Common myeloid progenitor, CD34-positive (primary cell): ENCODE measurements around the gene MBD5.
A peak's percentile ranks its signal among the peaks of the same experiment; 100 is the strongest.

Experiments used
- CTCF ChIA-PET: fragments of 350-600 bp; sonication (Branson Sonifier 250); formaldehyde crosslinking; loops from one replicate; lab custom pipeline; 2021; ENCODE audit warnings: antibody characterized with exemption; lab: Charles Lee
- POLR2A ChIA-PET: fragments of 350-600 bp; sonication (Branson Sonifier 250); formaldehyde crosslinking; loops from one replicate; lab custom pipeline; 2021; ENCODE audit warnings: antibody characterized with exemption; lab: Charles Lee
- DNase-seq, 3 donors: peaks; one replicate each; pipeline versions ENCODE4 v3.0.0 to v3.0.0-alpha.2; 2013
- H3K27ac ChIP-seq, 2 experiments: 1 replicate in 1 of 2; 2 replicates in 1 of 2; pipeline ENCODE4 v1.7.0; 2013; ENCODE audit warnings: inconsistent platforms in 2 of 2, low read length in 2 of 2, mild to moderate bottlenecking in 2 of 2, low read depth in 1 of 2, moderate library complexity in 1 of 2; ENCODE audit not compliant: severe bottlenecking in 2 of 2, insufficient read depth in 1 of 2, poor library complexity in 1 of 2
- H3K27me3 ChIP-seq, 5 experiments: replicated peaks in 2 of 5; 1 replicate in 3 of 5; 2 replicates in 2 of 5; pipeline versions ENCODE4 v1.6.1 to v1.7.0; 2013; ENCODE audit warnings: low read length in 4 of 5, mild to moderate bottlenecking in 2 of 5, moderate library complexity in 2 of 5, inconsistent platforms in 1 of 5; ENCODE audit not compliant: insufficient read depth in 5 of 5, control insufficient read depth in 4 of 5
- H3K36me3 ChIP-seq, 4 experiments: 1 replicate in 2 of 4; 2 replicates in 2 of 4; pipeline versions ENCODE4 v1.6.1 to v1.7.0; 2013; ENCODE audit warnings: low read length in 3 of 4, control low read depth in 1 of 4, mild to moderate bottlenecking in 1 of 4; ENCODE audit not compliant: control insufficient read depth in 4 of 4, insufficient read depth in 4 of 4
- H3K4me1 ChIP-seq, 4 experiments: 1 replicate in 3 of 4; 2 replicates in 1 of 4; pipeline versions ENCODE4 v1.6.1 to v1.7.1; 2013; ENCODE audit warnings: low read length in 3 of 4, mild to moderate bottlenecking in 3 of 4, control low read depth in 1 of 4, inconsistent platforms in 1 of 4, moderate library complexity in 1 of 4; ENCODE audit not compliant: control insufficient read depth in 4 of 4, insufficient read depth in 4 of 4; ENCODE audit errors: control extremely low read depth in 1 of 4
- H3K4me3 ChIP-seq, 7 experiments: 1 replicate in 4 of 7; 2 replicates in 3 of 7; pipeline versions ENCODE4 v1.5.1 to v1.7.0; 2013; ENCODE audit warnings: mild to moderate bottlenecking in 7 of 7, low read length in 6 of 7, moderate library complexity in 6 of 7, inconsistent platforms in 2 of 7, low read depth in 2 of 7, control low read depth in 1 of 7; ENCODE audit not compliant: insufficient read depth in 4 of 7, control insufficient read depth in 1 of 7; ENCODE audit errors: extremely low read depth in 1 of 7
- H3K9me3 ChIP-seq, 5 experiments: 1 replicate in 4 of 5; 2 replicates in 1 of 5; pipeline versions ENCODE4 v1.6.1 to v1.7.1; 2013; ENCODE audit warnings: low read length in 4 of 5, mild to moderate bottlenecking in 2 of 5, inconsistent platforms in 1 of 5, low read depth in 1 of 5, moderate library complexity in 1 of 5; ENCODE audit not compliant: control insufficient read depth in 4 of 5, insufficient read depth in 2 of 5; ENCODE audit errors: control extremely low read depth in 1 of 5
- WGBS: methylation state at CpG from one replicate; pipeline ENCODE4 v1.1.5; 2013; ENCODE audit not compliant: insufficient coverage; 5-methylcytosine and 5-hydroxymethylcytosine counted together

The MBD5 gene

GRCh38 chr2:148032215-148032614, 11.3 kb downstream of the MBD5 start:
- H3K9me3 ChIP-seq = no peaks in the 10 kb centered on the region
- peaks cover 0 to 3% (median 0%) of the 10 kb centered on the region in 4 experiments for H3K36me3 ChIP-seq
- DNase-seq = no peak
- POLR2A ChIA-PET = no interaction called here
- H3K27me3 ChIP-seq = no peaks in the 10 kb centered on the region
- CTCF ChIA-PET = interaction anchor here (1.0 to 2.0 kb wide), 2 partner anchors 10 to 14 kb away, joined by 3 to 6 read pairs; no protein-coding TSS in a partner anchor
- WGBS = 100% methylated on average over 3 of the region's 4 CpGs
- H3K4me3 ChIP-seq = no peak overlapping the region
- no peaks in the 10 kb centered on the region for H3K4me1 ChIP-seq
- H3K27ac ChIP-seq = no peak overlapping the region

DNA sequence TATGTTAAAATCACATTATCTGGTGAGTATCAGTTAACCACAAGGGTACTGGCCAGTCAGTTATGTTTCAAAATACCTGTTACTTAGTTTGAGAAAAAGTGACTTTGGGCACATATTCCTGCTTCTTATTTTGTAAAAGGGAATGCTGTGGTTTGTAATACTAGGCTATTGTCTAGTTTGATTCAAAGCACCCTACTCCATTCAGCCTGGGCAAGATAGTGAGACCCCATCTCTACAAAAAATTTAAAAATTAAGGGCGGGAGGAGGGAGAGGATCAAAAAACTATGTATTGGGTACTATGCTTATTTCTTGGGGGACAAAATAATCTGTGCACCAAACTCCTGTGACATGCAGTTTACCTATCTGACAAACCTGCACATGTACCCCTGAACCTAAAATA, 18.9 kb downstream of the MBD5 start:
- H3K27ac ChIP-seq = no peak overlapping the region
- H3K4me3 ChIP-seq = no peak overlapping the region
- no peaks in the 10 kb centered on the region for H3K9me3 ChIP-seq
- peaks cover 3 to 7% (median 5%) of the 10 kb centered on the region in 4 experiments for H3K36me3 ChIP-seq
- CTCF ChIA-PET = interaction anchor here (1.1 kb wide), 1 partner anchor 469 kb away, joined by 3 read pairs; no protein-coding TSS in a partner anchor
- H3K4me1 ChIP-seq = peaks cover 0 to 4% (median 0%) of the 10 kb centered on the region in 4 experiments
- POLR2A ChIA-PET = no interaction called here
- DNase-seq = no peak
- H3K27me3 ChIP-seq = no peaks in the 10 kb centered on the region
- no CpG with 5 or more reads among the region's 1 CpG for WGBS

GRCh38 chr2:148042219-148042618, 21.3 kb downstream of the MBD5 start:
- POLR2A ChIA-PET = no interaction called here
- Histone ChIP-seq H3K4me3 (no peak overlapping the region), H3K36me3 (peaks cover 3 to 7% (median 5%) of the 10 kb centered on the region in 4 experiments), H3K27me3 (no peaks in the 10 kb centered on the region), H3K4me1 (peaks cover 0 to 7% (median 2%) of the 10 kb centered on the region in 4 experiments), H3K27ac (no peak overlapping the region), H3K9me3 (no peaks in the 10 kb centered on the region)
- CTCF ChIA-PET = interaction anchor here (0.6 to 0.9 kb wide), 2 partner anchors 10 to 88 kb away, joined by 3 read pairs; no protein-coding TSS in a partner anchor
- no CpG with 5 or more reads among the region's 2 CpGs for WGBS
- DNase-seq = no peak

DNA sequence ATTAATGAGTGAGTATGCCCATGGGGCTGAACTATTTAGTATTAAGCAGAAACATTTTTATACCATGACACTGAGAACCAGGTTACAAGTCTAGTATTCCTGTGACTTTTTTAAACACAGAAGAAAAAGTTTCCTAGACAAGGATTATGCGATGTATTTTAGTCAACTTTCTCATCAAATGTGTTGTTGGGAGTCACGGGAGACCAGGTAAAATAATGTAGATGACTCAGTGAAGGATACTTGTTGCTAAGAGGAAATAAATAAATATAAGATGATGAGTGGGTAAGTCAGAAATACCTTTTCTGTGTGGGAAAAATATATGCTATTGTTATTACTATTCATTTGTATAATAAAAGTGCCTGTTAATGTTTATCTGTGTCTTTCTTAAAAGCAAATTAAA, 23.4 kb downstream of the MBD5 start:
- ChIA-PET POLR2A (no interaction called here), CTCF (no interaction called here)
- no peak overlapping the region for H3K27ac ChIP-seq
- no peaks in the 10 kb centered on the region for H3K27me3 ChIP-seq
- WGBS = no CpG with 5 or more reads among the region's 2 CpGs
- peaks cover 3 to 7% (median 5%) of the 10 kb centered on the region in 4 experiments for H3K36me3 ChIP-seq
- no peak for DNase-seq
- no peak overlapping the region for H3K4me3 ChIP-seq
- H3K9me3 ChIP-seq = no peaks in the 10 kb centered on the region
- H3K4me1 ChIP-seq = peaks cover 0 to 23% (median 4%) of the 10 kb centered on the region in 4 experiments

DNA sequence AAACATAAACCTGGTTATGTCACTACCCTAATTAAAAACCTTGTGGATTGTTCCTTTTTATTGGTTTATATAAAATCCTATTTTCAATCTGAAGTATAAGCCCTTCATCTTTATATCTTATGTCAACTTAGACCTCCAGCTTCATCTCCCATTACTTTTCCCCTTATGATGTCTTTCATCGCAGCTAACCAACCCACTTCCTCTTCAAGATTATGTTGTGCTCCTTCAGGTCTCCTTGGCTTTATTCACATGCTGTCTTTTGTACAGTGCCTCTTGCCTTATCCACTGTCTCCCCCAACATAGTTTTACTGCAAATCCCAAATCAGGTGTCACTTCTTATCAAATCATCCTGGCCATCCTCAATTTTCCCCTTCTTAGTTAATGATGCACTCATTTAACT, 25.9 kb downstream of the MBD5 start:
- WGBS = 18% methylated on average over 1 of the region's 1 CpG
- POLR2A ChIA-PET = no interaction called here
- Histone ChIP-seq H3K36me3 (no peaks in the 10 kb centered on the region), H3K9me3 (no peaks in the 10 kb centered on the region), H3K4me3 (no peak overlapping the region), H3K4me1 (peaks cover 0 to 25% (median 4%) of the 10 kb centered on the region in 4 experiments), H3K27me3 (no peaks in the 10 kb centered on the region), H3K27ac (no peak overlapping the region)
- DNase-seq = peak in 2 of 3 donors; percentile 14 to 28
- CTCF ChIA-PET = no interaction called here

- Histone ChIP-seq H3K4me3 (no peak overlapping the region), H3K36me3 (no peaks in the 10 kb centered on the region), H3K27ac (no peak overlapping the region), H3K4me1 (peaks cover 0 to 25% (median 4%) of the 10 kb centered on the region in 4 experiments), H3K9me3 (peaks cover 0 to 3% (median 0%) of the 10 kb centered on the region in 5 experiments), H3K27me3 (no peaks in the 10 kb centered on the region)
- POLR2A ChIA-PET = no interaction called here
- 100% methylated on average over 1 of the region's 1 CpG for WGBS
- CTCF ChIA-PET = no interaction called here
- DNase-seq = peak in 2 of 3 donors; percentile 46 to 59
Measured at GRCh38 chr2:148048475-148049221, 27.8 kb downstream of the MBD5 start.

DNA sequence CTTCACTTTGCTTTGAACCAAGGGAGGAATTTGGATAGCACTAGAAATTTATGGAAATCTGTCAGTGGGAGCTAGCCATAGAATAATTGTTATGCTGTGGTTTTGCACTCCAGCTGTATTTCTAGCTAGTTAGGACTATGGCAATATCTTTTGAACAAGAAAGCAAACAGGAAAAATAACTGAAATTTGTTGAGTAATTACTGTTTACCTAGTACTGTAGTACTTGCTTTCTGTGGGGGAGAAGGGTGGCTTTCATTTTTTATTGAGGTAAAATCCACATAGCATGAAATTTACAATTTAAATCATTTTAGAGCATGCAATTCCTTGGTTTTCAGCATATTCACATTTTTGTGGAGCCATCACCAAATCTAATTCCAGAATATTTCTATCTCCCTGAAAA, 28.4 kb downstream of the MBD5 start:
- peaks cover 0 to 25% (median 4%) of the 10 kb centered on the region in 4 experiments for H3K4me1 ChIP-seq
- ChIA-PET POLR2A (no interaction called here), CTCF (no interaction called here)
- no peaks in the 10 kb centered on the region for H3K27me3 ChIP-seq
- peaks cover 0 to 4% (median 1%) of the 10 kb centered on the region in 4 experiments for H3K36me3 ChIP-seq
- no peak overlapping the region for H3K27ac ChIP-seq
- peaks cover 0 to 3% (median 0%) of the 10 kb centered on the region in 5 experiments for H3K9me3 ChIP-seq
- DNase-seq = no peak
- H3K4me3 ChIP-seq = no peak overlapping the region
